HepG2 (cell line): ENCODE data around the gene ADGRG1. TPM values are rescaled to one million over a fixed set of nuclear protein-coding genes. Genes with fewer than 3 reads are reported as not detected.

ENCODE experiments used
- AGO1 ChIP-seq: fragments of 200-400 bp; formaldehyde crosslinking; IDR thresholded peaks from 2 replicates; pipeline ENCODE4 v1.6.1; 2017; ENCODE audit warnings: mild to moderate bottlenecking, low read depth, low read length, moderate library complexity; ENCODE audit not compliant: poor library complexity, severe bottlenecking
- BHLHE40 ChIP-seq: IDR thresholded peaks from 2 replicates; pipeline ENCODE4 v1.6.1; 2011; ENCODE audit warnings: low read length, improper control_type of control experiment
- DMAP1 ChIP-seq: IDR thresholded peaks from 2 replicates; pipeline ENCODE4 v1.6.1; 2016
- ETV6 ChIP-seq: sonication (generic); formaldehyde crosslinking; conservative IDR thresholded peaks from 2 replicates; pipeline ENCODE4 v1.4.0; 2020; ENCODE audit warnings: missing genetic modification reagents
- HNF4A ChIP-seq: sonication (generic); formaldehyde crosslinking; IDR thresholded peaks from 2 replicates; pipeline ENCODE4 v1.4.0; 2020; ENCODE audit warnings: missing genetic modification reagents
- JDP2 ChIP-seq: sonication (generic); formaldehyde crosslinking; IDR thresholded peaks from 2 replicates; pipeline ENCODE4 v1.8.1; 2022; ENCODE audit warnings: missing genetic modification reagents, borderline replicate concordance
- KAT2B ChIP-seq: fragments of 150-350 bp; IDR thresholded peaks from 2 replicates; pipeline ENCODE4 v1.6.1; 2014; ENCODE audit warnings: low read depth, low read length, borderline replicate concordance
- LCORL ChIP-seq, 2 experiments: fragments of 450-650 bp in 1 of 2; sonication (generic) in 1 of 2; formaldehyde crosslinking in 1 of 2; IDR thresholded peaks; 2 replicates each; pipeline versions ENCODE4 v1.5.0 to v1.6.1; 2017 to 2020; ENCODE audit warnings: antibody characterized with exemption in 1 of 2, missing genetic modification reagents in 1 of 2
- MAFF ChIP-seq: IDR thresholded peaks from 2 replicates; pipeline ENCODE4 v1.6.1; 2011; ENCODE audit warnings: low read depth, low read length, improper control_type of control experiment
- NCOA2 ChIP-seq: sonication (generic); formaldehyde crosslinking; IDR thresholded peaks from 2 replicates; pipeline ENCODE4 v1.8.0; 2022; ENCODE audit warnings: inconsistent platforms
- RFXAP ChIP-seq: sonication (generic); formaldehyde crosslinking; IDR thresholded peaks from 2 replicates; pipeline ENCODE4 v1.4.0; 2020; ENCODE audit warnings: missing genetic modification reagents, borderline replicate concordance
- SRSF1 ChIP-seq: fragments of 200-400 bp; formaldehyde crosslinking; optimal IDR thresholded peaks from 2 replicates; pipeline ENCODE3; 2017; ENCODE audit warnings: mild to moderate bottlenecking, low read depth, low read length, moderate library complexity
- ZBTB21 ChIP-seq: sonication (generic); formaldehyde crosslinking; IDR thresholded peaks from 2 replicates; pipeline ENCODE4 v1.4.0; 2020; ENCODE audit warnings: missing genetic modification reagents
- ZMYM3 ChIP-seq: sonication (generic); formaldehyde crosslinking; IDR thresholded peaks from 2 replicates; pipeline ENCODE4 v1.5.1; 2020; ENCODE audit warnings: mild to moderate bottlenecking, missing genetic modification reagents
- ZNF441 ChIP-seq: sonication (generic); formaldehyde crosslinking; IDR thresholded peaks from 2 replicates; pipeline ENCODE4 v1.7.0; 2021; ENCODE audit warnings: missing genetic modification reagents, borderline replicate concordance
- ZNF607 ChIP-seq: sonication (generic); formaldehyde crosslinking; IDR thresholded peaks from 2 replicates; pipeline ENCODE4 v1.5.1; 2020; ENCODE audit warnings: missing genetic modification reagents, mild to moderate bottlenecking, borderline replicate concordance
- ZNF619 ChIP-seq: sonication (generic); formaldehyde crosslinking; IDR thresholded peaks from 2 replicates; pipeline ENCODE4 v1.4.0; 2020; ENCODE audit warnings: mild to moderate bottlenecking, missing genetic modification reagents
- ZNF775 ChIP-seq: sonication (generic); formaldehyde crosslinking; IDR thresholded peaks from 2 replicates; pipeline ENCODE4 v1.4.0; 2020; ENCODE audit warnings: missing genetic modification reagents, mild to moderate bottlenecking, moderate library complexity, borderline replicate concordance
- ZNF878 ChIP-seq: sonication (generic); formaldehyde crosslinking; IDR thresholded peaks from 2 replicates; pipeline ENCODE4 v1.8.1; 2023; ENCODE audit warnings: mild to moderate bottlenecking, missing genetic modification reagents, moderate library complexity
- ZSCAN12 ChIP-seq: sonication (generic); formaldehyde crosslinking; IDR thresholded peaks from 2 replicates; pipeline ENCODE4 v1.9.0; 2021; ENCODE audit warnings: mild to moderate bottlenecking, missing genetic modification reagents
- polyA plus RNA-seq, 8 experiments: library from polyadenylated mRNA; depleted of rRNA in 3 of 8; stranded (reverse) in 7 of 8; unstranded in 1 of 8; fragments of >200 nt; fragmentation: Illumina TruSeq in 4 of 8; extraction: Trizol in 4 of 8; gene quantifications; 2 replicates each; pipeline versions ENCODE4 v1.2.1 to v1.2.3, GENCODE V29; 2011 to 2016; ENCODE audit warnings: low read depth in 4 of 8, missing spikeins in 1 of 8, mixed read lengths in 1 of 8; ENCODE audit not compliant: insufficient read depth in 1 of 8
- total RNA-seq, 5 experiments: library from RNA; depleted of rRNA; stranded (reverse); fragments of >200 nt; fragmentation: Illumina TruSeq; extraction: Trizol; gene quantifications; 2 replicates each; pipeline ENCODE4 v1.2.3, GENCODE V29; 2016; ENCODE audit warnings: low read depth in 1 of 5
- TF ChIP-seq, protein P1 (sequence below): sonication (generic); formaldehyde crosslinking; IDR thresholded peaks from 2 replicates; pipeline ENCODE4 v1.4.0; 2020; ENCODE audit warnings: missing genetic modification reagents
- TF ChIP-seq, protein P2 (sequence below): fragments of 450-650 bp; IDR thresholded peaks from 2 replicates; pipeline ENCODE4 v1.6.1; 2017
- TF ChIP-seq, protein P3 (sequence below): sonication (generic); formaldehyde crosslinking; IDR thresholded peaks from 2 replicates; pipeline ENCODE4 v1.5.0; 2020; ENCODE audit warnings: missing genetic modification reagents
- TF ChIP-seq, protein P4 (sequence below): sonication (generic); formaldehyde crosslinking; IDR thresholded peaks from 2 replicates; pipeline ENCODE4 v1.4.0; 2020; ENCODE audit warnings: missing genetic modification reagents, mild to moderate bottlenecking, borderline replicate concordance
- TF ChIP-seq, protein P5 (sequence below): sonication (generic); formaldehyde crosslinking; IDR thresholded peaks from 2 replicates; pipeline ENCODE4 v1.8.0; 2022; ENCODE audit warnings: missing genetic modification reagents, mild to moderate bottlenecking, borderline replicate concordance

The ADGRG1 gene
- total and polyA plus RNA-seq, 2 of the 13 experiments (the other 11 are each of a cell fraction or from before 2014, with no cell fraction given): 2.7 to 5.9 TPM

DNA sequence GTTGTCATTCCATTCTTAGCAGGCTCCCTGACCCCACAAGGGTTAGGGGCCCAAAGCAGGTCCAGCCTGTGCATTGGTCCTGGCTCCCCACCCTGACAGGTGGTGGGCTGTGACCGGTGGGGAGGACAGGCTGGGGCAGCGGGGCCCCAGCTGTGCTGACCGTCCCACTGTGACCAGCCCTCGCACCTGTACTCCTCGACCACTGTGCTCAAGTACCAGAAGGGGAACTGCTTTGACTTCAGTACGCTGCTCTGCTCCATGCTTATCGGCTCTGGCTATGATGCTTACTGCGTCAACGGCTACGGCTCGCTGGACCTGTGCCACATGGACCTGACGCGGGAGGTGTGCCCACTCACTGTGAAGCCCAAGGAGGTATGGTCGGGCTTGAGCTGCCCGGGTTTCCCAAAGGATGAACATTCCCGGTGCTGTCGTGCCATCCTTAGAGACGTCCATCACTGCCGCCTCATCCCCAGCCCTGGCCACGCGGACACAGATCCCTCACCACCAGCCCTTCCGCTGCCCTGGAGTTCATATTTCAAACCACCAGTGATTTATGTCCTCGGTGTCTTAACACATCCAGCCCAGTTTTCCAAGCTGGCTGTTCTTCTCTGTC, 73.4 kb downstream of the ADGRG1 start (continued):
- TF ChIP-seq ZNF619 (CRISPR knock-in tag) (peak; percentile 41; the same call in 1 of the 2 replicates), ZMYM3 (no peak), ZSCAN12 (CRISPR knock-in tag) (no peak), NCOA2 (CRISPR knock-in tag) (no peak), HNF4A (CRISPR knock-in tag) (0 out of 2 replicates have a peak, but pooled peaks have one; percentile 23), ZNF775 (no peak), ETV6 (CRISPR knock-in tag) (no peak), MAFF (no peak), ZBTB21 (CRISPR knock-in tag) (no peak), DMAP1 (CRISPR knock-in tag) (no peak), AGO1 (no peak), JDP2 (no peak), RFXAP (CRISPR knock-in tag) (no peak), SRSF1 (no peak), KAT2B (no peak), ZNF441 (no peak), ZNF878 (CRISPR knock-in tag) (no peak), ZNF607 (CRISPR knock-in tag) (no peak), BHLHE40 (no peak), LCORL (IDR thresholded peaks at IDR 0.05) (no peak), LCORL (CRISPR knock-in tag; IDR thresholded peaks at IDR 0.05) (no peak)
- TF ChIP-seq, protein P1, sequence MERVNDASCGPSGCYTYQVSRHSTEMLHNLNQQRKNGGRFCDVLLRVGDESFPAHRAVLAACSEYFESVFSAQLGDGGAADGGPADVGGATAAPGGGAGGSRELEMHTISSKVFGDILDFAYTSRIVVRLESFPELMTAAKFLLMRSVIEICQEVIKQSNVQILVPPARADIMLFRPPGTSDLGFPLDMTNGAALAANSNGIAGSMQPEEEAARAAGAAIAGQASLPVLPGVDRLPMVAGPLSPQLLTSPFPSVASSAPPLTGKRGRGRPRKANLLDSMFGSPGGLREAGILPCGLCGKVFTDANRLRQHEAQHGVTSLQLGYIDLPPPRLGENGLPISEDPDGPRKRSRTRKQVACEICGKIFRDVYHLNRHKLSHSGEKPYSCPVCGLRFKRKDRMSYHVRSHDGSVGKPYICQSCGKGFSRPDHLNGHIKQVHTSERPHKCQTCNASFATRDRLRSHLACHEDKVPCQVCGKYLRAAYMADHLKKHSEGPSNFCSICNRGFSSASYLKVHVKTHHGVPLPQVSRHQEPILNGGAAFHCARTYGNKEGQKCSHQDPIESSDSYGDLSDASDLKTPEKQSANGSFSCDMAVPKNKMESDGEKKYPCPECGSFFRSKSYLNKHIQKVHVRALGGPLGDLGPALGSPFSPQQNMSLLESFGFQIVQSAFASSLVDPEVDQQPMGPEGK (CRISPR knock-in tag): no peak
- TF ChIP-seq, protein P2, sequence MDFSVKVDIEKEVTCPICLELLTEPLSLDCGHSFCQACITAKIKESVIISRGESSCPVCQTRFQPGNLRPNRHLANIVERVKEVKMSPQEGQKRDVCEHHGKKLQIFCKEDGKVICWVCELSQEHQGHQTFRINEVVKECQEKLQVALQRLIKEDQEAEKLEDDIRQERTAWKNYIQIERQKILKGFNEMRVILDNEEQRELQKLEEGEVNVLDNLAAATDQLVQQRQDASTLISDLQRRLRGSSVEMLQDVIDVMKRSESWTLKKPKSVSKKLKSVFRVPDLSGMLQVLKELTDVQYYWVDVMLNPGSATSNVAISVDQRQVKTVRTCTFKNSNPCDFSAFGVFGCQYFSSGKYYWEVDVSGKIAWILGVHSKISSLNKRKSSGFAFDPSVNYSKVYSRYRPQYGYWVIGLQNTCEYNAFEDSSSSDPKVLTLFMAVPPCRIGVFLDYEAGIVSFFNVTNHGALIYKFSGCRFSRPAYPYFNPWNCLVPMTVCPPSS: no peak
- TF ChIP-seq, protein P3, sequence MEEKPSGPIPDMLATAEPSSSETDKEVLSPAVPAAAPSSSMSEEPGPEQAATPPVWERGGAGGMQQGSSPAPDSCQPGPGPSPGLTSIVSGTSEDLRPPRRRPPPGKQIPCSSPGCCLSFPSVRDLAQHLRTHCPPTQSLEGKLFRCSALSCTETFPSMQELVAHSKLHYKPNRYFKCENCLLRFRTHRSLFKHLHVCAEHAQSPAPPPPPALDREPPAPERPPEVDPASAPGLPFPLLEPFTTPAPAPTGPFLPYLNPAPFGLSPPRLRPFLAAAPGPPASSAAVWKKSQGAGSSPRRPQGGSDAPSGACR (CRISPR knock-in tag): no peak
- TF ChIP-seq, protein P4, sequence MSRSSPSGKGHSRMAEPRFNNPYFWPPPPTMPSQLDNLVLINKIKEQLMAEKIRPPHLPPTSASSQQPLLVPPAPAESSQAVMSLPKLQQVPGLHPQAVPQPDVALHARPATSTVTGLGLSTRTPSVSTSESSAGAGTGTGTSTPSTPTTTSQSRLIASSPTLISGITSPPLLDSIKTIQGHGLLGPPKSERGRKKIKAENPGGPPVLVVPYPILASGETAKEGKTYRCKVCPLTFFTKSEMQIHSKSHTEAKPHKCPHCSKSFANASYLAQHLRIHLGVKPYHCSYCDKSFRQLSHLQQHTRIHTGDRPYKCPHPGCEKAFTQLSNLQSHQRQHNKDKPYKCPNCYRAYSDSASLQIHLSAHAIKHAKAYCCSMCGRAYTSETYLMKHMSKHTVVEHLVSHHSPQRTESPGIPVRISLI (CRISPR knock-in tag): 0 out of 2 replicates have a peak, but pooled peaks have one; percentile 2
- TF ChIP-seq, protein P5, sequence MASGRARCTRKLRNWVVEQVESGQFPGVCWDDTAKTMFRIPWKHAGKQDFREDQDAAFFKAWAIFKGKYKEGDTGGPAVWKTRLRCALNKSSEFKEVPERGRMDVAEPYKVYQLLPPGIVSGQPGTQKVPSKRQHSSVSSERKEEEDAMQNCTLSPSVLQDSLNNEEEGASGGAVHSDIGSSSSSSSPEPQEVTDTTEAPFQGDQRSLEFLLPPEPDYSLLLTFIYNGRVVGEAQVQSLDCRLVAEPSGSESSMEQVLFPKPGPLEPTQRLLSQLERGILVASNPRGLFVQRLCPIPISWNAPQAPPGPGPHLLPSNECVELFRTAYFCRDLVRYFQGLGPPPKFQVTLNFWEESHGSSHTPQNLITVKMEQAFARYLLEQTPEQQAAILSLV: peak; percentile 44; the same call in 1 of the 2 replicates
